HG03139 (cell line): ENCODE data around the gene POTEJ.
"Not testable (repeated sequence)": the region's sequence is repeated elsewhere in the genome, so short reads cannot be mapped to it uniquely, and the experiment has no call there.

Experiments used
- ATAC-seq: cut with Tn5 transposase; IDR thresholded peaks from one replicate; pipeline ENCODE4 v1.9.1; 2021; ENCODE audit not compliant: unreplicated experiment

POTEJ gene

GRCh38 chr2:130611140-130611539 lies at the start of gene POTEJ:
POTEJ (plus strand) TSS chr2:130611440; CDS start chr2:130611533, 93 bp downstream.
- ATAC-seq = not testable (repeated sequence)

GRCh38 chr2:130566165-130566564 lies 45.1 kb upstream of the POTEJ start:
- not testable (repeated sequence) for ATAC-seq

GRCh38 chr2:130571929-130572328 lies 39.3 kb upstream of the POTEJ start:
- ATAC-seq = not testable (repeated sequence)

GRCh38 chr2:130574230-130574629 lies 37.0 kb upstream of the POTEJ start:
- not testable (repeated sequence) for ATAC-seq

- not testable (repeated sequence) for ATAC-seq
Observed at GRCh38 chr2:130576209-130576784, 34.9 kb upstream of the POTEJ start.

- not testable (repeated sequence) for ATAC-seq
Observed at GRCh38 chr2:130577559-130577958, 33.7 kb upstream of the POTEJ start.

GRCh38 chr2:130579121-130579520 lies 32.1 kb upstream of the POTEJ start:
- ATAC-seq = not testable (repeated sequence)

- not testable (repeated sequence) for ATAC-seq
Observed at GRCh38 chr2:130581491-130581890, 29.7 kb upstream of the POTEJ start.

GRCh38 chr2:130582970-130583369 lies 28.3 kb upstream of the POTEJ start:
- ATAC-seq = not testable (repeated sequence)

GRCh38 chr2:130583582-130583981 lies 27.7 kb upstream of the POTEJ start:
- ATAC-seq = not testable (repeated sequence)

- ATAC-seq = not testable (repeated sequence)
Observed at GRCh38 chr2:130584726-130585125, 26.5 kb upstream of the POTEJ start.

GRCh38 chr2:130588688-130589458 lies 22.4 kb upstream of the POTEJ start:
- peak; percentile 47 for ATAC-seq

GRCh38 chr2:130590170-130590841 lies 20.9 kb upstream of the POTEJ start:
- ATAC-seq = not testable (repeated sequence)

GRCh38 chr2:130590842-130591359 lies 20.3 kb upstream of the POTEJ start:
- not testable (repeated sequence) for ATAC-seq

- not testable (repeated sequence) for ATAC-seq
Observed at GRCh38 chr2:130592791-130593414, 18.3 kb upstream of the POTEJ start.

GRCh38 chr2:130594011-130594410 lies 17.2 kb upstream of the POTEJ start:
- ATAC-seq = not testable (repeated sequence)

- not testable (repeated sequence) for ATAC-seq
Observed at GRCh38 chr2:130596757-130597156, 14.5 kb upstream of the POTEJ start.

GRCh38 chr2:130597994-130598393 lies 13.2 kb upstream of the POTEJ start:
- not testable (repeated sequence) for ATAC-seq

- ATAC-seq = not testable (repeated sequence)
Observed at GRCh38 chr2:130598463-130598862, 12.8 kb upstream of the POTEJ start.

GRCh38 chr2:130599393-130599792 lies 11.8 kb upstream of the POTEJ start, which contains the start of gene CFC1:
CFC1 (minus strand) TSS chr2:130599575; CDS start chr2:130599287, 288 bp downstream.
- ATAC-seq = not testable (repeated sequence)

- not testable (repeated sequence) for ATAC-seq
Observed at GRCh38 chr2:130599926-130600325, 11.3 kb upstream of the POTEJ start.
